CD4-positive, alpha-beta T cell treated with Interleukin-6 at 100 ng/mL for 8 hours (primary cell): ENCODE results near the gene RFLNA.

Experiments
- DNase-seq: peaks from one replicate; pipeline ENCODE4 v3.0.0-alpha.2; 2020; ENCODE audit warnings: mixed read lengths, low spot score

The RFLNA gene

DNA sequence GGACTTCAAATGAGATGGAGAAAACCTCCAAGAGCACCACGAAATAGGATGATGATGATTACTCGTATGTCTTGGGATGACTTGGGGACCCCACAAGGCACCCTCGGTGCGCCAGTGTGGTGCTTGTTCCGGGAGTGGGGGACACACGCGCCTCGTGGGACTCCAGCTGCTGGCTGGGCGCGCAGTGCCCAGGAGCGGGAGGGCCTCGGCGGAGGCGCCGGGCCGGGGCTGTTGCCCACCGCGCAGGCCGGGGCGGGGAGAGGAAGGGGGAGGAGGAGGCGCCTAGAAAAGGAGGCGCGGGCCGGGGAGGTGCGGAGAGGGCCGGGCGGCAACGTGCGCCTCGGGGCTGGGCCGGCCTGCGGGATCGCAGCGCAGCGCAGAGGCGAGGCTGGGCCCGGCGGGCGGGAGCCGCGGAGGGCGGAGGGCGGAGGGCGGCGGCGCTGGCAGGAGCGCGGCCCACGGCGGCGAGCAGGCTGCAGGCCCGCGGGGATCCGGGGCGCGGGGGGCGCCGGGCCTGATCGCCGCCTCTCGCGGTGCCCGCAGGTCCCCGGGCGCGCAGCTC lies at the start of gene RFLNA:
Gene RFLNA, plus strand, starts transcription at position 314 of the 562 bp plus-strand sequence. CDS start 337 bp downstream, outside the sequence.
- no peak for DNase-seq

- DNase-seq, result no peak
Measured at GRCh38 chr12:124247331-124247730, 47.6 kb upstream of the RFLNA start.

DNA sequence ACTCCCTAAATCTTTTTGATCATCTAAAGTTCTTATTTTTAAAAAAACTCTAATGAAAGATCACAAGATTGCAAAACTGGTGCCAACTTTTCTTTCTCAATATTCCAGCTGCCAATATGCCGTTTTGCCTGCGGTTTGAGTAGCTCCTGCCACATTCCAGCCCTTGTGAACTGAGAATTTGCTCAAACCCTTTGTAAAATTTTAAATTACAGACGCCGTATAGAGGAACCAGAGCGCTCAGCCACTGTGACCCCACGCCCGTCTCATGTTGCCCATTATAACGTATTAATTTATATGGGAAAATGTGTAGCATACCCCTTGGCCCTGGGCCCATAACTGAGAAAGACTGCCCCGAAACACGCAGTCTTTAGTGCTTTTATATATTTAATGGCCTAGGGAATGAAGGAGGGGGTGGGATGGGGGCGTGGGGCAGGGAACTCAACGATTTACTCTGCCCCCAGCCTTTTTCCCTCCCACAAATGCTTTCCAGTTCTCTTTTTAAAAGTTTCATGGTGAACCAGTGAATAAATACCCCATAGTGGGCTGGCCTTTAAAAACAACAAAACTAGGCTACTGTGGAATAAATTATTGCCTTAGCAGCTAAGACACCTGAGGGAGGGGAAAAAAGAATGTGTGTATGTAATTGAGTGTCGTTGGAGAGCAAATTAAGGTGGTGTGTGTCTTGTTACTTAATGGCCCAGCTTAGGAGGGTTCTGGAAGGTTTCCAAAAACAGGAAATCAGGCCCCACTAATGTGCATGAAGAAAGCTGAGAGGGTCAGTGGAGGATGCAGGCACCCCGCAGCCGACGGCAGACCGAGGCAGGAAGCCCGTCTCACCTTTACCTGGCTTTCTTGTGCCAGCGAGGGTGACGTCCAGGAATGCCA lies 45.7 kb upstream of the RFLNA start:
- DNase-seq, result no peak

GRCh38 chr12:124251186-124251585 lies 43.7 kb upstream of the RFLNA start:
- no peak for DNase-seq

DNA sequence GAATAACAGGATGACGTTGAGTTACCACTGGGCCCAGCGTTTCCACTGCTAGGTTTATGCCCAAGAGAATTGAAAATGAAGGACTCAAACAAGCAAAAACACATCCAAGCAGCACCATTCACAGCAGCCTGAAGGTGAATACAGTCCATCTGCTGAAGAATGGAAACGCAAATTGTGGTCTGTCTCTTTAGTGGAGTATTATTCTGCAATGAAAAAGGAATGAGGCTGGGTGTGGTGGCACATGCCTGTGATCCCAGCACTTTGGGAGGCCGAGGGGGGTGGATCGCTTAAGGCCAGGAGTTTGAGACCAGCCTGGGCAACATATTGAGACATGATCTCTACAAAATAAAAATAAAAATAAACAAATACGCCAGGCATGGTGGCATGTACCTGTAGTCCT lies 41.9 kb upstream of the RFLNA start:
- DNase-seq, result no peak

DNA sequence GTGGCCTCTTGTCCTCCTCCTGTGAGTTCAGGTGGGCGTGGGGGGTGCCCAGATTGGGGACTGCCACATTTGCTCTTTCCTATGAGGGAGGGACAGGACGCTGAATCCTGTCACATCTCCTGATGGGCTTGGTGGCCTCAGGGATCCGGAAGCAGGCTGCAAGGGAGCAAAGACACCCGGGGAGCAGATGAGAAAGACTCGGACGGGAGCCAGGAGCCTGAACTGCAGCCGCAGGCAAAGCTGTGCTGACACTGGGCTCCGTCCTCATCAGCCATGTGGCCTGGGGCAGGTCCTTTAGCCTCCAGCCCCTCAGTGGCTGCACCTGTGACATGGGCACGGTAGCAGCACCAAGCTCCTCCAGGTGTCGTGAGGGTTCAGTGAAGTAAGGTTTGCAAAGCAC lies 40.8 kb upstream of the RFLNA start:
- no peak for DNase-seq

DNA sequence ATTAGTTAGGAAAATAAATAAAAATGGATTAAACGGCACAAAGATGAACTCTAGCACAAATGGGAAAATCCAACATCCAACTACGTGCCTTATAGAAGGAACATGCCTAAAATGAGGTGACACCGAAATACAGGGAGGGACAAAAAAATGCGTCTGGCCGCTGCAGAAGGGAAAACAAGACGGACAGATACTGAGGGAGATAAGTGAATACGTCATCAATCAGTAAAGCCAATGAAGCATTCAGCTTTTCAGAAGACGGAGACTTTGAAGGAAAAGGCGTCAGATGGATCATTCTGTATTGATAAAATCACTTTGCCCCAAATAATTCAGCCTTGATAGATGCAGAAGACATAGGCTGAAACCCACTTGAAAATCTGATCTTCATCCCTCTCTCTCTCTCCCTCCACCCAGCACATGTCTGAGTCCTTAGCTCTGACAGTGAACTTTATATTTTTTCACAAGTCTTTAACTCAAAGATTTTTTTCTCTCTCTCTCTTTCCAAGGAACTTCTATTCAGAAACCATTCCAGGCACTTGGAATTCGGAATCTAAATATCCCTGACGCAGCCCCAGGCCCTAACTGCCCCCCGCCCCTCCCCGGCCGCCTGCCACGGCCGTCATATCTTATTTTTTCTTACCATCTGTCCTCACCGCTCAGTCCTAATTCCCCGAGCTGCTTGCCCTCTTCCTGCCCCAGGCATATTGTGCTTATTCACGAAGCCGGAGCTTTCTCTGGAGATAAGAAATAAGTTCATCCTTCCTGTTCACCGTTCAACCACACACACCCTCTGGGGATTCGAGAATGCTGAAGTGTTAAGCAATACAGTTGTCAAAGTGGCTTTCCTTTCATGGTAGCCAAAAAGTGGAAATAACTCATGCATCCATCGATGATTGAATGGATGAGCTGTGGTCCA lies 35.5 kb upstream of the RFLNA start:
- DNase-seq, result no peak

DNA sequence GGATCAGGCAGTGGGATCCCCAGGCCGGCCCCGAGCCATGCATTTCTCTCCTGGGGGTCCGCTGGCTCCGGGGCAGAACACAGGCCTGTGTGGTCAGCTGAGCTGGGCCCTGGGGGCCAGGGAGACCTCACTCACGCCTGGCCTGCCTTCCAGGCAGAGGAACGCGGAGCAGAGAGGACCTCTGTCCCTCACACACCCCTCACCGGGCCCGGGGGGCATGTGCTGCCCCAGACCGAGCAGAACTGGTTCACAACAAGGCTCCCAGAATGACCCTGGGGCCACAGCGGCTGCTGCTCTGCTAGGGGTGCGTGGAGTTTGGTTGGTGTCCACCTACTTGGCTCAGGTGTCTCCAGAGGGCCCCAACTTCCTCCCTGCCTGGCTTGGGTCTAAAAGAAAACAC lies 33.0 kb upstream of the RFLNA start:
- no peak for DNase-seq

- DNase-seq, result no peak
Measured at GRCh38 chr12:124264089-124264795, 30.7 kb upstream of the RFLNA start.

DNA sequence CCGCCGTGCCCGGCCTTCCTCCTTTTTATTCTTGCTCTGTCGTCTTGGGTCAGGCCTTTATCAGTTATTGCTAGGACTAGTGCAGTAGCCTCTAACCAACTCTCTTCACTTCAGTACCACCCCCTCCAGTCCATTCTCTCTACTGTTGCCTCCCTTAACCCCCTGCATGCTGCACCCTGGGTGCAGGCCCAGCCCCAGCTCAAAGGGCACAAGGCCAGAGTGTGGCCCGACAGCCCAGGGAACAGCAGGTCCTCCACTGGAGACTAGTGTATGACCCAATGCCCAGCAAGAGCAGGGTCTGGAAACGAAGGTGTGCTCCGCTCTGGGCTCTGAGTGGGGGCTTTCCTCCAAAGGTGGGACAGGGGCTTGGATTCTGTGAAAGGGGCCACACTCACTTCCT lies 30.0 kb upstream of the RFLNA start:
- DNase-seq, result no peak

GRCh38 chr12:124267205-124267778 lies 27.6 kb upstream of the RFLNA start:
- DNase-seq, result no peak

DNA sequence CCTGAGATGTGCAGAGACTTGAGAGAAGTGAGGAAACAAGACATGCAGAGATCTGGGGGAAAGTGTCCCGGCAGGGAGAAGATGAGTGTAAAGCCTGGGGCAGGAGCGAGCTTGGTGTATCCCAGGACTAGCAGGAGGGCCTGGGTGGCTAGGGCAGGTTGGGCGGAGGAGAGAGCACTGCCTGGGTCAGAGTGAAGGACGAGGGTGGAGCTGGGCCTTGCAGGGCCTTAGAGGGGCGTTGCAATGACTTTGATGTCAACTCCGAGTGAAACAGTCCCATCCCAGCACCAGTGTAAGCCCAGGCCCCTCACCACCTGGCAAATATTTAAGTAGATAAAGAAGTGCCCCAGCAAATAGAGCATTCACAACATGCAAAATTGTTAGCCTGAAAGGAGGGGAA lies 24.2 kb upstream of the RFLNA start:
- DNase-seq, result no peak

- no peak for DNase-seq
Measured at GRCh38 chr12:124273630-124274029, 21.3 kb upstream of the RFLNA start.

DNA sequence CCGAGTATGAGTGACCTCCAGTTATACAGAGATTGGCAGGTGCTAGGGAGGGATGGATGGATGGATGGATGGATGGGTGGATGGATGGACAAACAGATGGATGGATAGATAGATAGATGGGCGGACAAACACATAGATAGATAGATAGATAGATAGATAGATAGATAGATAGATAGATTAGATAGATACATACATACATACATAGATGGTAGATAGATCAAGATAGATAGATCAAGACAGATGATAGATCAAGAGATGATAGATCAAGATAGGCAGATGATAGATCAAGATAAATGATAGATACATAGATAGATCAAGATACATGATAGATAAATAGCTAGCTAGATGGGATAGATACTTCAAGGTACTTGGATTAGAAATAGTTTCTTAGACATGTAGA lies 18.6 kb upstream of the RFLNA start:
- DNase-seq, result no peak

GRCh38 chr12:124277394-124278241 lies 17.3 kb upstream of the RFLNA start:
- no peak for DNase-seq

- DNase-seq, result no peak
Measured at GRCh38 chr12:124278389-124279101, 16.3 kb upstream of the RFLNA start.

DNA sequence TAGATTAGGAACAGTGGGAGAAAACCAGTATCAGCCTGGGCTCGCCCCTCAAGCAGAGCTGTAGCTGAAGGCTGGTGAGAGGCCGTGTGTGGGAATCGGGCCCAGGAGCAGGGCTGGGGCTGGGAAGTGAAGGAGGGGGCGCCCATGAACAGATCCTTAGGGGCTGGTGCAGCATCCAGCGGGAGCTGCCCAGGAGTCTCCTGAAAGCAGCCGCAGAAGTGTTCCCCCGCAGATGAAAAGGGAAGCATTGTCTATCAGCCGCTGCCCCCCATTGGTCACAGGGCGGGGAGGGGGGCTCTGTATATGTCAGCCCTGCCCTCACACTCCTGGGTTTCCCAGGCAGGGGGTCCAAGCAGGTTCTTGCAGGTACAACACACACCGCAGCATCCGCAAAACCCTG lies 15.6 kb upstream of the RFLNA start:
- DNase-seq, result no peak

GRCh38 chr12:124279846-124280360 lies 15.0 kb upstream of the RFLNA start:
- DNase-seq, result no peak

- DNase-seq, result no peak
Measured at GRCh38 chr12:124281309-124281708, 13.6 kb upstream of the RFLNA start.

GRCh38 chr12:124282287-124282686 lies 12.6 kb upstream of the RFLNA start:
- DNase-seq, result no peak
